ENCODE results near the gene NEK7.

GRCh38 chr1:198328458-198329032 lies 171.7 kb downstream of the NEK7 start:
- TF ChIP-seq POLR2A (IDR thresholded peaks at IDR 0.05; ENCODE audit: low read length) (no peak), GATA1 (IDR thresholded peaks at IDR 0.05; ENCODE audit: low read depth, low read length) (no peak)
